CD4-positive, alpha-beta T cell (primary cell): ENCODE results near the gene NAV2. TPM values are rescaled to one million over a fixed set of nuclear protein-coding genes. Genes with fewer than 3 reads are reported as not detected.

Experiments
- ATAC-seq: fragments of 200-7000 bp; cut with Tn5 transposase; one replicate; pipeline ENCODE4 v1.10.0; 2022; ENCODE audit warnings: mild to moderate bottlenecking; ENCODE audit not compliant: poor library complexity
- CTCF ChIA-PET: fragments of 350-600 bp; sonication (Branson Sonifier 250); formaldehyde crosslinking; loops from one replicate; lab custom pipeline; 2021; ENCODE audit warnings: antibody characterized with exemption, inconsistent platforms; lab: Charles Lee
- POLR2A ChIA-PET: fragments of 350-600 bp; sonication (Branson Sonifier 250); formaldehyde crosslinking; loops from one replicate; lab custom pipeline; 2021; ENCODE audit warnings: antibody characterized with exemption, inconsistent platforms; lab: Charles Lee
- DNase-seq, 14 experiments: peaks; one replicate each; pipeline ENCODE4 v3.0.0-alpha.2; 2013 to 2020; ENCODE audit warnings: mixed read lengths in 2 of 14
- H3K27ac ChIP-seq, 2 donors: one replicate each; pipeline versions ENCODE4 v1.5.1 to v1.7.0; 2013; ENCODE audit warnings: low read length in 2 of 2, low read depth in 1 of 2, mild to moderate bottlenecking in 1 of 2
- H3K27me3 ChIP-seq, 2 experiments: 1 replicate in 1 of 2; 2 replicates in 1 of 2; pipeline versions ENCODE4 v1.6.1 to v1.7.0; 2013; ENCODE audit warnings: low read length in 2 of 2, control low read depth in 1 of 2, mild to moderate bottlenecking in 1 of 2, moderate library complexity in 1 of 2; ENCODE audit not compliant: insufficient read depth in 2 of 2, control insufficient read depth in 1 of 2
- H3K36me3 ChIP-seq: one replicate; pipeline ENCODE4 v1.6.1; 2013; ENCODE audit warnings: low read length, control low read depth; ENCODE audit not compliant: insufficient read depth
- H3K4me1 ChIP-seq: one replicate; pipeline ENCODE4 v1.6.1; 2013; ENCODE audit warnings: low read length, control low read depth; ENCODE audit not compliant: insufficient read depth
- H3K4me3 ChIP-seq: one replicate; pipeline ENCODE4 v1.5.1; 2013; ENCODE audit warnings: mild to moderate bottlenecking, low read length, moderate library complexity
- H3K9me3 ChIP-seq, 2 experiments: 1 replicate in 1 of 2; 2 replicates in 1 of 2; pipeline versions ENCODE4 v1.6.1 to v1.7.0; 2013; ENCODE audit warnings: low read length in 2 of 2, mild to moderate bottlenecking in 2 of 2, control low read depth in 1 of 2, moderate library complexity in 1 of 2; ENCODE audit not compliant: control insufficient read depth in 1 of 2, insufficient read depth in 1 of 2
- H3K27ac Mint-ChIP-seq: one replicate; pipeline ENCODE4 v1.8.0; 2020; ENCODE audit warnings: mixed read lengths
- H3K27me3 Mint-ChIP-seq: one replicate; pipeline ENCODE4 v1.8.0; 2021; ENCODE audit warnings: mixed read lengths
- H3K36me3 Mint-ChIP-seq: one replicate; pipeline ENCODE4 v1.8.0; 2021; ENCODE audit warnings: low read depth, mixed read lengths
- H3K4me1 Mint-ChIP-seq: one replicate; pipeline ENCODE4 v1.8.0; 2021; ENCODE audit warnings: low read depth, mixed read lengths
- H3K4me3 Mint-ChIP-seq: one replicate; pipeline ENCODE4 v1.8.0; 2020; ENCODE audit warnings: mild to moderate bottlenecking, mixed read lengths
- H3K9me3 Mint-ChIP-seq: one replicate; pipeline ENCODE4 v1.8.0; 2020; ENCODE audit warnings: mixed read lengths
- CTCF ChIP-seq: fragments of 200-600 bp; IDR thresholded peaks from one replicate; pipeline ENCODE4 v1.8.0; 2022; ENCODE audit warnings: antibody characterized with exemption, mild to moderate bottlenecking
- intact Hi-C, 2 experiments: fragments of 100-400 bp; cut with DNase I in 1 of 2; cut with micrococcal nuclease in 1 of 2; formaldehyde crosslinking; loops; one replicate each; pipeline versions ENCODE4 v1.15.1 to v1.9.0; 2023 to 2025; cut with DNase I, micrococcal nuclease
- total RNA-seq, 174 experiments: library from RNA in 2 of 174; stranded (reverse) in 2 of 174; gene quantifications; one replicate each; pipeline ENCODE4 v1.2.3 and lab custom pipeline; 2021 to 2026

The NAV2 gene
- total RNA-seq, 2 experiments from 2014 or later, result 0.55 to 0.64 TPM

DNA sequence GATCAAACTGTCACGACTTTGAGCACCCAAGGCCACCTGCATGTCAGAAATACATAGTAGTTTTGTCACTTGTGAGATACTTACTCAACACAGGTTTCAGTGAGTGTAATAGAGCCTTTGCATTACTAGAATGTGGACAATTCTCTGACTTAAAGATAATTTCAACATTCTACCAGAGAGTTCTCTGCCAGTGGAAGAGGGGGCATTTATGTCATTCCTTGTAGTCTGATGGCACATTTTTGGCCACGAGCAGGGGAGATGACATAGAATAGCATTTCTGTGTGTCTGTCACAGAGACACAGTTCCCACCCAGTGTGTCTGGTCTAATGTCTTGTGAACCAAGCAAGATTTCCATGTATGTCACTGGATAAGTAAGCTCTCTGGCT is 335.1 kb downstream of the NAV2 start:
- H3K4me1 Mint-ChIP-seq, result no peaks in the 10 kb centered on the region
- no peak overlapping the region for H3K27ac Mint-ChIP-seq
- POLR2A ChIA-PET, result no interaction called here
- peaks cover 4% of the 10 kb centered on the region for H3K27me3 Mint-ChIP-seq
- H3K27ac ChIP-seq, result no peak overlapping the region
- ATAC-seq, result no peak
- DNase-seq, result no peak
- CTCF ChIA-PET, result no interaction called here
- intact Hi-C loops, result no loop called here
- no peaks in the 10 kb centered on the region for H3K9me3 Mint-ChIP-seq
- TF ChIP-seq CTCF, result no peak
- peaks cover 0 to 5% of the 10 kb centered on the region in 2 experiments for H3K9me3 ChIP-seq
- H3K4me3 Mint-ChIP-seq, result no peak overlapping the region
- H3K36me3 Mint-ChIP-seq, result no peaks in the 10 kb centered on the region
- no peaks in the 10 kb centered on the region for H3K4me1 ChIP-seq
- H3K36me3 ChIP-seq, result no peaks in the 10 kb centered on the region
- H3K27me3 ChIP-seq, result no peaks in the 10 kb centered on the region
- no peak overlapping the region for H3K4me3 ChIP-seq

GRCh38 chr11:20048246-20048645 is 335.6 kb downstream of the NAV2 start:
- H3K36me3 Mint-ChIP-seq, result no peaks in the 10 kb centered on the region
- POLR2A ChIA-PET, result no interaction called here

DNA sequence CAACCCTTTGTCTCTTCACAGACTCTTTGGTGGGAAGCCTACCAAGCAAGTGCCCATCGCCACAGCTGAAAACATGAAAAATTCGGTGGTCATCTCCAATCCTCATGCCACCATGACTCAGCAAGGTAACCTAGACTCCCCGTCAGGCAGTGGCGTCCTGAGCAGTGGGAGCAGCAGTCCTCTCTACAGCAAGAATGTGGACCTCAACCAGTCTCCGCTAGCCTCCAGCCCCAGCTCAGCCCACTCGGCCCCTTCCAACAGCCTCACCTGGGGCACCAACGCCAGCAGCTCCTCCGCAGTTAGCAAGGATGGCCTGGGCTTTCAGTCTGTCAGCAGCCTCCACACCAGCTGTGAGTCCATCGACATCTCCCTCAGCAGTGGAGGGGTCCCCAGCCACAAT is 336.1 kb downstream of the NAV2 start:
- intact Hi-C loops, result no loop called here
- Histone ChIP-seq H3K4me1 (no peaks in the 10 kb centered on the region), H3K4me3 (no peak overlapping the region), H3K36me3 (no peaks in the 10 kb centered on the region), H3K27me3 (no peaks in the 10 kb centered on the region), H3K9me3 (peaks cover 0 to 5% of the 10 kb centered on the region in 2 experiments), H3K27ac (no peak overlapping the region)
- CTCF ChIA-PET, result no interaction called here
- no peak overlapping the region for H3K4me3 Mint-ChIP-seq
- no peaks in the 10 kb centered on the region for H3K36me3 Mint-ChIP-seq
- TF ChIP-seq CTCF, result no peak
- no peaks in the 10 kb centered on the region for H3K9me3 Mint-ChIP-seq
- no peaks in the 10 kb centered on the region for H3K4me1 Mint-ChIP-seq
- DNase-seq (no peak), ATAC-seq (no peak)
- H3K27ac Mint-ChIP-seq, result no peak overlapping the region
- peaks cover 4% of the 10 kb centered on the region for H3K27me3 Mint-ChIP-seq
- POLR2A ChIA-PET, result no interaction called here

More at GRCh38 chr11:20048246-20048645, 335.6 kb downstream of the NAV2 start:
- no peaks in the 10 kb centered on the region for H3K27me3 ChIP-seq
- Mint-ChIP-seq H3K27ac (no peak overlapping the region), H3K27me3 (peaks cover 4% of the 10 kb centered on the region), H3K4me3 (no peak overlapping the region), H3K4me1 (no peaks in the 10 kb centered on the region), H3K9me3 (no peaks in the 10 kb centered on the region)
- intact Hi-C loops, result no loop called here
- no peak for DNase-seq
- no peak overlapping the region for H3K27ac ChIP-seq
- H3K36me3 ChIP-seq, result no peaks in the 10 kb centered on the region
- TF ChIP-seq CTCF, result no peak
- peaks cover 0 to 5% of the 10 kb centered on the region in 2 experiments for H3K9me3 ChIP-seq
- CTCF ChIA-PET, result no interaction called here
- H3K4me3 ChIP-seq, result no peak overlapping the region
- no peaks in the 10 kb centered on the region for H3K4me1 ChIP-seq
- ATAC-seq, result no peak
